Stimulated activated CD4-positive, alpha-beta T cell treated with anti-CD3 and anti-CD28 coated beads, Interleukin-1b, Interleukin-23, amount 100 ng/mL, for 1 hour (primary cell): ENCODE measurements around the gene PILRB.

Experiments
- DNase-seq, 2 donors: peaks; one replicate each; pipeline ENCODE4 v3.0.0-alpha.2; 2020; ENCODE audit warnings: low read depth in 2 of 2

The PILRB gene

GRCh38 chr7:100407285-100408180 is 49.6 kb downstream of the PILRB start:
- no peak for DNase-seq

DNA sequence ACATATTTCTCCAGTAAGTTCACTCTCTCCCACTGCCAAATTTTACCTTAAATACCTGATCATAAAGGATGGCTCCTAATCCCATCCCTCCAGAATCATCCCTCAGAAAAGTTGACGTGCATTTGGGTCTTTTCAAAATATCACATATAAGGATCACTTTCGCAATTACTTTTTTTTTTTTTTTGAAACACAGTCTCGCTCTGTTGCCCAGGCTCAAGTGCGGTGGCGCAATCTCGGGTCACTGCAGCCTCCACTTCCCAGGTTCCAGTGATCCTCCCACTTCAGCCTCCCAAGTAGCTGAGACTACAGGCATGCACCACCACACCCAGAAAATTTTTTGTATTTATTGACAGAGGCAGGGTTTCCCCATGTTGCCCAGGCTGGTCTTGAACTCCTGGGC is 53.2 kb downstream of the PILRB start:
- no peak for DNase-seq

DNA sequence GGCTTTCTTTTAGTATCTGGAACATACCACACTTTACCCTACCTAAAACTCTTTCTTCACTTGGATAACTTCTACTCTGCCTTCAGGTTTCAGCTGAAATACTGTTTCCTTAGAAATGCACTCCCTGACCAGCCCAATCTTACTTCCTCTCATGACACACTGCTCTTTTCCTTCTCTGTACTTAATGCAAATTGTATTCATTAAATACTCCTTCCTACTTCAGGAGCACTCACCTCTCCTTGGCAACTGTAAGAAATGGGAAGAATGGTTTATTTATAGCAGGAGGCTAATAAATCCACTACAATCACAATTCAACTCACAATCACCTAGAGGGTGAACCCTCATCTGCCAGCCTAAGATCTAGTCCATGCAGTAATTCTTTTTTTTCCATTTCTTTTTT is 55.4 kb downstream of the PILRB start:
- no peak for DNase-seq

DNA sequence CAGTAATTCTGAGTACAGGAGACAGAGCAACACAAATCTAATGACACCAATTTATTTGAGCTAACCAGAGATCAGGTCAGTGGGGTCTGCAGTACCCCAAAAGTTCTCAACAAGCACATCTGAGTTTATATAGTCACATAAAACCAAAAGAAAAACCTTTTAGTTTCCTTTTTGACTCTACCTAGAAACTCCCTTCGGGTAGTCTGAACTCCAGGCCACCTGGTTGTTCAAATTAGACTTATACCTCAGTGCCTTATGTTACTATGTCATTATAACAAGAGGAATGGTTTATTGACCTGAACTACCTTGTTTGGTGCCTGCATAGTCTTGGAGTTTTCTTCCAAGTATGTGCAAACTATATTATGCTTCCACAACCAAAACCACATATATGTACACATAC is 56.0 kb downstream of the PILRB start:
- DNase-seq = no peak

GRCh38 chr7:100415448-100415847 is 57.5 kb downstream of the PILRB start:
- DNase-seq = no peak
